NCI-H187 (cell line): ENCODE results near the gene GYPB.
"Not testable (repeated sequence)": the region's sequence is repeated elsewhere in the genome, so short reads cannot be mapped to it uniquely, and the experiment has no call there.

ENCODE experiments used
- DNase-seq, 2 experiments: peaks; one replicate each; lab custom pipeline; 2025; lab: John Stamatoyannopoulos, UW

GYPB gene

GRCh38 chr4:144019277-144019676, at the start of gene GYPB:
Gene GYPB, minus strand, starts transcription at chr4:144019380. Its CDS starts 93 bp downstream, at chr4:144019287.
- not testable (repeated sequence) for DNase-seq

- DNase-seq: not testable (repeated sequence)
These were observed 42.4 kb upstream of the GYPB start for GRCh38 chr4:144061556-144061955.

- not testable (repeated sequence) for DNase-seq
These were observed 41.2 kb upstream of the GYPB start for GRCh38 chr4:144060234-144060859.

GRCh38 chr4:144056800-144057199, 37.6 kb upstream of the GYPB start:
- DNase-seq: no peak

GRCh38 chr4:144055336-144055735, 36.2 kb upstream of the GYPB start:
- DNase-seq: not testable (repeated sequence)

- DNase-seq: not testable (repeated sequence)
These were observed 32.3 kb upstream of the GYPB start for GRCh38 chr4:144051494-144051893.

GRCh38 chr4:144050631-144051030, 31.5 kb upstream of the GYPB start:
- not testable (repeated sequence) for DNase-seq

- not testable (repeated sequence) for DNase-seq
These were observed 30.6 kb upstream of the GYPB start for GRCh38 chr4:144049495-144050424.

- DNase-seq: not testable (repeated sequence)
These were observed 25.8 kb upstream of the GYPB start for GRCh38 chr4:144044936-144045335.

GRCh38 chr4:144032580-144032979, 13.4 kb upstream of the GYPB start:
- not testable (repeated sequence) for DNase-seq

GRCh38 chr4:144031875-144032274, 12.7 kb upstream of the GYPB start:
- not testable (repeated sequence) for DNase-seq

- not testable (repeated sequence) for DNase-seq
These were observed 12.2 kb upstream of the GYPB start for GRCh38 chr4:144031369-144031768.

- DNase-seq: not testable (repeated sequence)
These were observed 11.5 kb upstream of the GYPB start for GRCh38 chr4:144030708-144031107.

- DNase-seq: not testable (repeated sequence)
These were observed 7.5 kb upstream of the GYPB start for GRCh38 chr4:144026682-144027081.

GRCh38 chr4:144024399-144025053, 5.3 kb upstream of the GYPB start:
- DNase-seq: not testable (repeated sequence)

- not testable (repeated sequence) for DNase-seq
These were observed 3.7 kb upstream of the GYPB start for GRCh38 chr4:144022772-144023400.

- not testable (repeated sequence) for DNase-seq
These were observed 2.3 kb upstream of the GYPB start for GRCh38 chr4:144021336-144021990.

GRCh38 chr4:144018223-144019000, 768 bp downstream of the GYPB start:
- not testable (repeated sequence) for DNase-seq

- not testable (repeated sequence) for DNase-seq
These were observed 1.9 kb downstream of the GYPB start for GRCh38 chr4:144017271-144017670.

GRCh38 chr4:144016057-144016605, 3.0 kb downstream of the GYPB start:
- DNase-seq: not testable (repeated sequence)
